H1 (cell line): ENCODE results near the gene KLHDC7B. TPM values are rescaled to one million over a fixed set of nuclear protein-coding genes. Genes with fewer than 3 reads are reported as not detected.

Experiments used
- ASH2L ChIP-seq: fragments of 200-600, 300-600 bp; sonication (generic); IDR thresholded peaks from one replicate; pipeline ENCODE4 v1.7.1; 2017; ENCODE audit warnings: low read length
- ATF2 ChIP-seq: IDR thresholded peaks from 2 replicates; pipeline ENCODE4 v1.6.1; 2012; ENCODE audit warnings: low read length, inconsistent platforms
- CEBPB ChIP-seq: IDR thresholded peaks from 2 replicates; pipeline ENCODE4 v1.6.1; 2012; ENCODE audit warnings: low read depth, low read length
- CHD1 ChIP-seq: IDR thresholded peaks from 2 replicates; pipeline ENCODE4 v1.6.1; 2012; ENCODE audit warnings: low read depth, low read length, improper control_type of control experiment
- KDM1A ChIP-seq: fragments of 200-600, 300-600 bp; sonication (generic); IDR thresholded peaks from 2 replicates; pipeline ENCODE4 v1.7.1; 2016; ENCODE audit warnings: mild to moderate bottlenecking, low read length, borderline replicate concordance
- MAX ChIP-seq: IDR thresholded peaks from 2 replicates; pipeline ENCODE4 v1.6.1; 2012; ENCODE audit warnings: inconsistent platforms
- NRF1 ChIP-seq: IDR thresholded peaks from 2 replicates; pipeline ENCODE4 v1.6.1; 2011; ENCODE audit warnings: mild to moderate bottlenecking, low read depth, low read length, improper control_type of control experiment
- RAD21 ChIP-seq, 2 experiments: IDR thresholded peaks in 1 of 2; conservative IDR thresholded peaks in 1 of 2; 2 replicates each; pipeline ENCODE4 v1.6.1; 2011; ENCODE audit warnings: low read depth in 2 of 2, low read length in 2 of 2, improper control_type of control experiment in 1 of 2, inconsistent platforms in 1 of 2, mild to moderate bottlenecking in 1 of 2, moderate library complexity in 1 of 2
- SIN3A ChIP-seq, 2 experiments: IDR thresholded peaks in 1 of 2; conservative IDR thresholded peaks in 1 of 2; 2 replicates each; pipeline ENCODE4 v1.6.1; 2011 to 2012; ENCODE audit warnings: low read length in 2 of 2, improper control_type of control experiment in 1 of 2, low read depth in 1 of 2, mild to moderate bottlenecking in 1 of 2
- SUZ12 ChIP-seq: fragments of 200-600 bp; sonication (generic); IDR thresholded peaks from 2 replicates; pipeline ENCODE4 v1.6.1; 2012; ENCODE audit warnings: mild to moderate bottlenecking, inconsistent platforms, low read length, moderate library complexity, mixed read lengths
- ZNF274 ChIP-seq: IDR thresholded peaks from 2 replicates; pipeline ENCODE4 v1.7.0; 2012; ENCODE audit warnings: low read length, borderline replicate concordance; ENCODE audit errors: extremely low read depth
- polyA plus RNA-seq, 7 experiments: library from polyadenylated mRNA; depleted of rRNA in 3 of 7; stranded (reverse) in 5 of 7; unstranded in 2 of 7; fragments of >200 nt in 5 of 7; fragments of 200-250 nt in 2 of 7; gene quantifications; 1 replicate in 5 of 7; 2 replicates in 1 of 7; 4 replicates in 1 of 7; pipeline versions ENCODE4 v1.2.1 to v1.2.3, GENCODE V29; 2011 to 2013; ENCODE audit warnings: missing spikeins in 2 of 7, mixed read lengths in 2 of 7
- total RNA-seq: library from RNA; stranded (reverse); fragmentation: NEBNext Ultra II Directional; extraction: Animal tissue kit (Norgen Biotek cat#: 25700); gene quantifications from 2 replicates; pipeline ENCODE4 v1.2.1, GENCODE V29; 2021

The KLHDC7B gene
- total and polyA plus RNA-seq, 2 of the 8 experiments (the other 6 are each of a cell fraction or from before 2014, with no cell fraction given) = not detected

GRCh38 chr22:50529897-50530579, 15.7 kb upstream of the KLHDC7B start, which contains the start of gene TYMP (continued):
- TF ChIP-seq SIN3A (conservative IDR thresholded peaks at IDR 0.05 in 1 of 2, IDR thresholded peaks at IDR 0.05 in 1 of 2; ENCODE audit: low read depth in 1 of 2, low read length in 2 of 2) = no peak
- TF ChIP-seq MAX = peak; percentile 33; the same call in 1 of the 2 replicates
- TF ChIP-seq CEBPB = no peak
- TF ChIP-seq CHD1 = no peak
- no peak for TF ChIP-seq NRF1
- no peak for TF ChIP-seq ZNF274
- no peak for TF ChIP-seq ATF2
- no peak for TF ChIP-seq ASH2L
- no peak for TF ChIP-seq RAD21 (IDR thresholded peaks at IDR 0.05 in 1 of 2, conservative IDR thresholded peaks at IDR 0.05 in 1 of 2; ENCODE audit: low read depth in 2 of 2, low read length in 2 of 2)
- TF ChIP-seq KDM1A = no peak
- TF ChIP-seq SUZ12 = peak; percentile 72
